ENCODE results near the gene RMND1. TPM values are rescaled to one million over a fixed set of nuclear protein-coding genes. Genes with fewer than 3 reads are reported as not detected.
A peak's percentile ranks its signal among the peaks of the same experiment; 100 is the strongest.

The RMND1 gene
- total RNA-seq, 1 donor from 2014 or later, result 67.0 TPM

- no peak for DNase-seq
- H3K4me1 Mint-ChIP-seq (ENCODE audit: low read depth, unreplicated experiment), result peaks cover 19% of the 10 kb centered on the region
- no peak for TF ChIP-seq CTCF (IDR thresholded peaks at IDR 0.05; ENCODE audit: partially characterized antibody, unreplicated experiment)
- H3K27me3 Mint-ChIP-seq (ENCODE audit: unreplicated experiment), result peaks cover 3% of the 10 kb centered on the region
- H3K27ac Mint-ChIP-seq (ENCODE audit: unreplicated experiment), result no peak overlapping the region
- peaks cover 4% of the 10 kb centered on the region for H3K9me3 Mint-ChIP-seq (ENCODE audit: unreplicated experiment)
- no peak overlapping the region for H3K4me3 Mint-ChIP-seq (ENCODE audit: unreplicated experiment)
- H3K36me3 Mint-ChIP-seq (ENCODE audit: unreplicated experiment), result no peaks in the 10 kb centered on the region
Observed at GRCh38 chr6:151375833-151376232, 76.1 kb downstream of the RMND1 start.

- Mint-ChIP-seq H3K4me1 (ENCODE audit: low read depth, unreplicated experiment) (peaks cover 16% of the 10 kb centered on the region), H3K27ac (ENCODE audit: unreplicated experiment) (no peak overlapping the region), H3K4me3 (ENCODE audit: unreplicated experiment) (no peak overlapping the region), H3K9me3 (ENCODE audit: unreplicated experiment) (peaks cover 4% of the 10 kb centered on the region), H3K36me3 (ENCODE audit: unreplicated experiment) (no peaks in the 10 kb centered on the region), H3K27me3 (ENCODE audit: unreplicated experiment) (peaks cover 3% of the 10 kb centered on the region)
- TF ChIP-seq CTCF (IDR thresholded peaks at IDR 0.05; ENCODE audit: partially characterized antibody, unreplicated experiment), result no peak
- no peak for DNase-seq
Observed at GRCh38 chr6:151374036-151374683, 77.8 kb downstream of the RMND1 start.

GRCh38 chr6:151372164-151372563, 79.8 kb downstream of the RMND1 start:
- Mint-ChIP-seq H3K27me3 (ENCODE audit: unreplicated experiment) (peaks cover 3% of the 10 kb centered on the region), H3K9me3 (ENCODE audit: unreplicated experiment) (peaks cover 4% of the 10 kb centered on the region), H3K4me1 (ENCODE audit: low read depth, unreplicated experiment) (peaks cover 16% of the 10 kb centered on the region), H3K4me3 (ENCODE audit: unreplicated experiment) (peak overlapping the region; percentile 6), H3K36me3 (ENCODE audit: unreplicated experiment) (no peaks in the 10 kb centered on the region), H3K27ac (ENCODE audit: unreplicated experiment) (peak overlapping the region; percentile 14)
- TF ChIP-seq CTCF (IDR thresholded peaks at IDR 0.05; ENCODE audit: partially characterized antibody, unreplicated experiment), result no peak
- no peak for DNase-seq

GRCh38 chr6:151370509-151371078, 81.3 kb downstream of the RMND1 start:
- Mint-ChIP-seq H3K4me1 (ENCODE audit: low read depth, unreplicated experiment) (peaks cover 16% of the 10 kb centered on the region), H3K9me3 (ENCODE audit: unreplicated experiment) (peaks cover 4% of the 10 kb centered on the region), H3K27ac (ENCODE audit: unreplicated experiment) (no peak overlapping the region), H3K4me3 (ENCODE audit: unreplicated experiment) (no peak overlapping the region), H3K36me3 (ENCODE audit: unreplicated experiment) (no peaks in the 10 kb centered on the region), H3K27me3 (ENCODE audit: unreplicated experiment) (peaks cover 3% of the 10 kb centered on the region)
- TF ChIP-seq CTCF (IDR thresholded peaks at IDR 0.05; ENCODE audit: partially characterized antibody, unreplicated experiment), result no peak
- DNase-seq, result no peak

GRCh38 chr6:151365233-151365632, 86.7 kb downstream of the RMND1 start:
- Mint-ChIP-seq H3K9me3 (ENCODE audit: unreplicated experiment) (peaks cover 4% of the 10 kb centered on the region), H3K36me3 (ENCODE audit: unreplicated experiment) (no peaks in the 10 kb centered on the region), H3K27me3 (ENCODE audit: unreplicated experiment) (no peaks in the 10 kb centered on the region), H3K4me1 (ENCODE audit: low read depth, unreplicated experiment) (no peaks in the 10 kb centered on the region), H3K27ac (ENCODE audit: unreplicated experiment) (no peak overlapping the region), H3K4me3 (ENCODE audit: unreplicated experiment) (no peak overlapping the region)
- DNase-seq, result no peak
- TF ChIP-seq CTCF (IDR thresholded peaks at IDR 0.05; ENCODE audit: partially characterized antibody, unreplicated experiment), result no peak
